IMR-90 (cell line): Measurements from ENCODE around the gene TAOK1. TPM values are rescaled to one million over a fixed set of nuclear protein-coding genes. Genes with fewer than 3 reads are reported as not detected.

Experiments used
- ATAC-seq: fragments of 200-7000 bp; cut with Tn5 transposase; 2 replicates; pipeline ENCODE4 v1.9.1; 2020; ENCODE audit warnings: low read depth, mild to moderate bottlenecking, moderate library complexity
- BruUV-seq: library from RNA; stranded (reverse); fragments of 400-500 nt; replicated peaks from 2 replicates; lab custom pipeline; 2021; lab: Mats Ljungman, UMichigan
- CTCF ChIA-PET: fragments of 300-600 bp; formaldehyde crosslinking; extraction: SDS; loops from one replicate; lab custom pipeline; 2021; ENCODE audit warnings: antibody characterized with exemption; lab: Yijun Ruan, JAX
- POLR2A ChIA-PET: fragments of 300-600 bp; sonication (Branson Sonifier 250); formaldehyde crosslinking; loops from one replicate; lab custom pipeline; 2022; ENCODE audit warnings: antibody characterized with exemption; ENCODE audit not compliant: unreplicated experiment; lab: Charles Lee
- DNase-seq: peaks from one replicate; pipeline ENCODE4 v3.0.0; 2013
- H2AFZ ChIP-seq: replicated peaks from 2 replicates; pipeline ENCODE3; 2013; ENCODE audit warnings: low read length, mild to moderate bottlenecking; ENCODE audit not compliant: poor library complexity
- H2AK5ac ChIP-seq: 2 replicates; pipeline ENCODE4 v1.6.1; 2013; ENCODE audit warnings: low read depth, low read length, inconsistent platforms
- H2AK9ac ChIP-seq: replicated peaks from 2 replicates; pipeline ENCODE3; 2013; ENCODE audit warnings: mild to moderate bottlenecking, low read depth, low read length, moderate library complexity; ENCODE audit not compliant: poor library complexity
- H2BK120ac ChIP-seq: 2 replicates; pipeline ENCODE4 v1.6.1; 2013; ENCODE audit warnings: low read depth, low read length, inconsistent platforms
- H2BK15ac ChIP-seq: 3 replicates; pipeline ENCODE4 v1.6.1; 2013; ENCODE audit warnings: low read depth, low read length, inconsistent platforms
- H2BK20ac ChIP-seq: 2 replicates; pipeline ENCODE4 v1.6.1; 2013; ENCODE audit warnings: low read depth, mild to moderate bottlenecking, inconsistent platforms, low read length, moderate library complexity
- H2BK5ac ChIP-seq: 2 replicates; pipeline ENCODE4 v1.6.1; 2013; ENCODE audit warnings: mild to moderate bottlenecking, low read depth, low read length, inconsistent platforms; ENCODE audit not compliant: poor library complexity, severe bottlenecking
- H3K14ac ChIP-seq: replicated peaks from 2 replicates; pipeline ENCODE4 v1.6.1; 2013; ENCODE audit warnings: low read depth, low read length, inconsistent platforms
- H3K18ac ChIP-seq: 2 replicates; pipeline ENCODE4 v1.6.1; 2013; ENCODE audit warnings: low read depth, low read length, control low read depth
- H3K23ac ChIP-seq: 2 replicates; pipeline ENCODE4 v1.6.1; 2013; ENCODE audit warnings: low read depth, low read length, inconsistent platforms
- H3K27ac ChIP-seq: 2 replicates; pipeline ENCODE4 v1.5.1; 2013; ENCODE audit warnings: mild to moderate bottlenecking, control low read depth, low read length; ENCODE audit not compliant: insufficient read depth
- H3K27me3 ChIP-seq: 2 replicates; pipeline ENCODE4 v1.6.1; 2013; ENCODE audit warnings: low read length; ENCODE audit not compliant: control insufficient read depth, insufficient read depth
- H3K36me3 ChIP-seq: 2 replicates; pipeline ENCODE4 v1.6.1; 2013; ENCODE audit warnings: low read length, mixed read lengths; ENCODE audit not compliant: control insufficient read depth, insufficient read depth
- H3K4ac ChIP-seq: 2 replicates; pipeline ENCODE4 v1.6.1; 2013; ENCODE audit warnings: low read depth, low read length, inconsistent platforms
- H3K4me1 ChIP-seq: 2 replicates; pipeline ENCODE4 v1.6.1; 2013; ENCODE audit warnings: low read length, mixed read lengths; ENCODE audit not compliant: control insufficient read depth, insufficient read depth
- H3K4me2 ChIP-seq: 2 replicates; pipeline ENCODE4 v1.6.1; 2013; ENCODE audit warnings: low read depth, mild to moderate bottlenecking, control low read depth, low read length, moderate library complexity
- H3K4me3 ChIP-seq: 2 replicates; pipeline ENCODE4 v1.5.1; 2013; ENCODE audit warnings: low read depth, mild to moderate bottlenecking, control low read depth, low read length, moderate library complexity; ENCODE audit not compliant: insufficient read depth
- H3K56ac ChIP-seq: 2 replicates; pipeline ENCODE4 v1.6.1; 2013; ENCODE audit warnings: low read length, inconsistent platforms; ENCODE audit not compliant: insufficient read depth; ENCODE audit errors: extremely low read depth
- H3K79me1 ChIP-seq, 2 experiments: 2 replicates each; pipeline ENCODE4 v1.6.1; 2013; ENCODE audit warnings: low read length in 2 of 2, inconsistent platforms in 1 of 2, low read depth in 1 of 2
- H3K9ac ChIP-seq: 2 replicates; pipeline ENCODE4 v1.6.1; 2013; ENCODE audit warnings: low read depth, low read length, control low read depth
- H3K9me1 ChIP-seq: 2 replicates; pipeline ENCODE4 v1.6.1; 2013; ENCODE audit warnings: low read length, inconsistent platforms; ENCODE audit not compliant: insufficient read depth
- H3K9me3 ChIP-seq: 2 replicates; pipeline ENCODE4 v1.6.1; 2013; ENCODE audit warnings: low read length; ENCODE audit not compliant: control insufficient read depth, insufficient read depth
- H4K20me1 ChIP-seq: 2 replicates; pipeline ENCODE4 v1.6.1; 2013; ENCODE audit warnings: low read length, inconsistent platforms; ENCODE audit not compliant: insufficient read depth
- H4K5ac ChIP-seq: 2 replicates; pipeline ENCODE4 v1.6.1; 2013; ENCODE audit warnings: mild to moderate bottlenecking, low read depth, low read length, control low read depth
- H4K8ac ChIP-seq, 2 experiments: 2 replicates each; pipeline ENCODE4 v1.6.1; 2013; ENCODE audit warnings: low read depth in 2 of 2, low read length in 2 of 2, control low read depth in 1 of 2, inconsistent platforms in 1 of 2
- H4K91ac ChIP-seq: 2 replicates; pipeline ENCODE4 v1.6.1; 2013; ENCODE audit warnings: low read depth, low read length, inconsistent platforms; ENCODE audit not compliant: insufficient read depth
- BHLHE40 ChIP-seq: fragments of 150-350 bp; IDR thresholded peaks from 2 replicates; pipeline ENCODE4 v1.6.1; 2016; ENCODE audit warnings: mild to moderate bottlenecking, low read depth, low read length
- CEBPB ChIP-seq: IDR thresholded peaks from 2 replicates; pipeline ENCODE4 v1.6.1; 2012; ENCODE audit warnings: low read depth, low read length, improper control_type of control experiment
- FOS ChIP-seq: fragments of 150-350 bp; IDR thresholded peaks from 2 replicates; pipeline ENCODE4 v1.6.1; 2016; ENCODE audit warnings: low read depth, low read length
- MAZ ChIP-seq: IDR thresholded peaks from 2 replicates; pipeline ENCODE4 v1.6.1; 2012; ENCODE audit warnings: low read depth, mild to moderate bottlenecking, low read length, improper control_type of control experiment, moderate library complexity, borderline replicate concordance
- SMC3 ChIP-seq: fragments of 150-350 bp; IDR thresholded peaks from 2 replicates; pipeline ENCODE4 v1.6.1; 2016; ENCODE audit warnings: low read depth, mild to moderate bottlenecking, antibody characterized with exemption, low read length, moderate library complexity
- WGBS, 2 experiments: methylation state at CpG; one replicate each; pipeline versions ENCODE4 v1.1.5 to v1.1.7; 2013; ENCODE audit warnings: missing lambda C conversion rate in 2 of 2; ENCODE audit not compliant: insufficient read length in 1 of 2; ENCODE audit errors: extremely low coverage in 2 of 2; 5-methylcytosine and 5-hydroxymethylcytosine counted together
- dilution Hi-C: fragments of 300-500 bp; cut with HindIII; formaldehyde crosslinking; loops from one replicate; pipeline ENCODE4 v1.14.3; 2018; ENCODE audit warnings: low sequenced_read_pairs; ENCODE audit not compliant: unreplicated experiment
- in situ Hi-C: fragments of 300-500 bp; cut with MboI; formaldehyde crosslinking; loops from 3 replicates; pipeline ENCODE4 v1.14.3; 2019; ENCODE audit warnings: low sequenced_read_pairs, inconsistent platforms, mixed read lengths
- intact Hi-C: fragments of 100-400 bp; cut with micrococcal nuclease; formaldehyde crosslinking; loops from 2 replicates; pipeline ENCODE4 v1.10.0; 2022
- polyA plus RNA-seq, 3 experiments: library from polyadenylated mRNA; depleted of rRNA; stranded (reverse); fragments of >200 nt; gene quantifications; 2 replicates each; pipeline ENCODE4 v1.2.3, GENCODE V29; 2012; ENCODE audit warnings: low replicate concordance in 1 of 3
- total RNA-seq: library from RNA; depleted of rRNA; stranded (reverse); fragments of >200 nt; gene quantifications from 2 replicates; pipeline ENCODE4 v1.2.3, GENCODE V29; 2012

The TAOK1 gene
- total and polyA plus RNA-seq, 2 of the 4 experiments (the other 2 are of a cell fraction) = 9.8 to 91.8 TPM

DNA sequence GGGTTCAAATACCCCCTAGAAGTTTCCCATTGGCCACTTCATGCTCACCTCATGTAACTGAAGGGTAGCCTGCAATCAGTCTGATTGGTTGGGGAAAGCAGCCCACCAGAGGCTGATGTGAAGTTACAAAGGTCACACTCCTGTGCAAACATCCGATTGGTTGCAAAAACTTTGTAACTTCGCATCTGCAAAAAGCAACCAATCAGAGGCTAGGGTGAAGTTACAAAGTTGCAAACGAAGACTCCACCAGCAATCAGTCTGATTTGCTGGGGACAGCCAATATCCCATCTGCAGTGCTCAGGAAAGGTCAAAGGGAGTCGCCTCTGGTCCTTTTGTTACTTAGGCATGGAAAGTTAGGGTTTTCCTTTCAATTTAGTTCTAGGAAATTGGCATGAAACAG, 40.1 kb downstream of the TAOK1 start:
- Histone ChIP-seq H3K4me2 (no peak overlapping the region), H4K8ac (no peak overlapping the region), H2BK15ac (no peak overlapping the region), H3K27me3 (no peaks in the 10 kb centered on the region), H2BK5ac (no peak overlapping the region), H3K79me1 (peaks cover 15 to 78% of the 10 kb centered on the region in 2 experiments), H4K91ac (no peak overlapping the region), H3K9me3 (no peaks in the 10 kb centered on the region), H3K4me3 (no peak overlapping the region), H2BK120ac (no peak overlapping the region), H3K56ac (no peak overlapping the region), H3K9me1 (peaks cover 10% of the 10 kb centered on the region), H3K4ac (no peak overlapping the region), H3K4me1 (peaks cover 4% of the 10 kb centered on the region), H3K18ac (no peak overlapping the region), H2AFZ (no peak overlapping the region), H3K9ac (no peak overlapping the region), H3K27ac (no peak overlapping the region), H3K14ac (no peak overlapping the region), H2AK5ac (no peak overlapping the region), H2BK20ac (no peak overlapping the region), H3K23ac (no peak overlapping the region), H4K5ac (no peak overlapping the region), H2AK9ac (no peak overlapping the region), H4K20me1 (peaks cover 89% of the 10 kb centered on the region), H3K36me3 (0 out of 2 replicates have a peak, but pooled peaks cover 1% of the 10 kb centered on the region)
- in situ Hi-C loops = no loop called here
- intact Hi-C loops = no loop called here
- POLR2A ChIA-PET = no interaction called here
- dilution Hi-C loops = no loop called here
- TF ChIP-seq BHLHE40 = no peak
- no peak for TF ChIP-seq SMC3
- TF ChIP-seq FOS = no peak
- TF ChIP-seq MAZ = no peak
- TF ChIP-seq CEBPB = no peak
- ATAC-seq (no peak), DNase-seq (no peak)
- 100% methylated on average over 2 of the region's 4 CpGs; no CpG with 5 or more reads in 1 of the 2 experiments for WGBS, 2 experiments
- CTCF ChIA-PET = no interaction called here
- no TSS peak for BruUV-seq
